ENCODE results near the gene DUSP28. TPM values are rescaled to one million over a fixed set of nuclear protein-coding genes. Genes with fewer than 3 reads are reported as not detected.
"Not testable (repeated sequence)": the region's sequence is repeated elsewhere in the genome, so short reads cannot be mapped to it uniquely, and the experiment has no call there.

The DUSP28 gene
- total RNA-seq, 1 donor from 2014 or later, result 4.9 TPM

DNA sequence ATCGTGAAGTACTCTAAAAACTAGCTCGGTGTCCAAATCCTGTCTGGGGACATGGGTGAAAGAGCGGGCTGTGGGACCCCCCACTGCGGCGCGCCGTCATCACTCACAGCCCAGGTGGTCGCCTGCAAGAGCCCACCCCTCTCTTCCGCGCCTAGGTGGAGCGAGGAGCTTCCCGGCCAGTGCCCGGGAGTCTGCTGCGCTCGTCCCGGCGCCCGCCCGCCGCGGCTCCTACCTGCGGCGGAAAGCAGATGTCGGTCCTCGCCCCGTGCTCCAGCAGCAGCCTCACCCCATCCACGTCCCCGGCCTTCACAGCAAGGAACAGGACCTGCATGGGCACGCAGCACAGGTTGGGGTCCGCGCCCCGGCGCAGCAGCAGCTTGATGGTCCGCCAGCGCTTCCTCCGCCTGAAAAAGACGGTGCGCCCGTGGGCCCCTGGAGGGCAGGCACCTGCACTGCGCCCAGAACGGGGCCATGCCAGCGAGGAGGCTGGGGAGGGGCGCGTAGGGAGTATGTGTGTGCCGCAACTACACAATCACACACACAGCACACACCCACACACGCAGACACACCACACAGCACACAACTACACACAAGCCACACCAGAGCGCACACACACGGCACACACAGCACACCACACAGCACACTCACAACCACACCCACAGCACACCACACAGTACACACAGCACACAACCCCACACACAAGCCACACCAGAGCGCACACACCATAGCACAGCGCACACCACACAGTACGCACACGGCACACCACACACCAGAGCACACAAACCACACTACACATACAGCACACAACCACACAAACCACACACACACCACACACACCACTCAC is 39.8 kb upstream of the DUSP28 start:
- Mint-ChIP-seq H3K4me1 (ENCODE audit: low read depth) (no peaks in the 10 kb centered on the region), H3K36me3 (ENCODE audit: insufficient read depth) (peaks cover 44% of the 10 kb centered on the region), H3K27ac (no peak overlapping the region), H3K9me3 (ENCODE audit: low read depth) (peaks cover 20% of the 10 kb centered on the region), H3K27me3 (peaks cover 11% of the 10 kb centered on the region), H3K4me3 (ENCODE audit: low read depth) (no peak overlapping the region)
- TF ChIP-seq, protein P1, sequence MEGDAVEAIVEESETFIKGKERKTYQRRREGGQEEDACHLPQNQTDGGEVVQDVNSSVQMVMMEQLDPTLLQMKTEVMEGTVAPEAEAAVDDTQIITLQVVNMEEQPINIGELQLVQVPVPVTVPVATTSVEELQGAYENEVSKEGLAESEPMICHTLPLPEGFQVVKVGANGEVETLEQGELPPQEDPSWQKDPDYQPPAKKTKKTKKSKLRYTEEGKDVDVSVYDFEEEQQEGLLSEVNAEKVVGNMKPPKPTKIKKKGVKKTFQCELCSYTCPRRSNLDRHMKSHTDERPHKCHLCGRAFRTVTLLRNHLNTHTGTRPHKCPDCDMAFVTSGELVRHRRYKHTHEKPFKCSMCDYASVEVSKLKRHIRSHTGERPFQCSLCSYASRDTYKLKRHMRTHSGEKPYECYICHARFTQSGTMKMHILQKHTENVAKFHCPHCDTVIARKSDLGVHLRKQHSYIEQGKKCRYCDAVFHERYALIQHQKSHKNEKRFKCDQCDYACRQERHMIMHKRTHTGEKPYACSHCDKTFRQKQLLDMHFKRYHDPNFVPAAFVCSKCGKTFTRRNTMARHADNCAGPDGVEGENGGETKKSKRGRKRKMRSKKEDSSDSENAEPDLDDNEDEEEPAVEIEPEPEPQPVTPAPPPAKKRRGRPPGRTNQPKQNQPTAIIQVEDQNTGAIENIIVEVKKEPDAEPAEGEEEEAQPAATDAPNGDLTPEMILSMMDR (IDR thresholded peaks at IDR 0.05; ENCODE audit: unreplicated experiment), result no peak
- DNase-seq (ENCODE audit: low spot score, unreplicated experiment), result no peak

DNA sequence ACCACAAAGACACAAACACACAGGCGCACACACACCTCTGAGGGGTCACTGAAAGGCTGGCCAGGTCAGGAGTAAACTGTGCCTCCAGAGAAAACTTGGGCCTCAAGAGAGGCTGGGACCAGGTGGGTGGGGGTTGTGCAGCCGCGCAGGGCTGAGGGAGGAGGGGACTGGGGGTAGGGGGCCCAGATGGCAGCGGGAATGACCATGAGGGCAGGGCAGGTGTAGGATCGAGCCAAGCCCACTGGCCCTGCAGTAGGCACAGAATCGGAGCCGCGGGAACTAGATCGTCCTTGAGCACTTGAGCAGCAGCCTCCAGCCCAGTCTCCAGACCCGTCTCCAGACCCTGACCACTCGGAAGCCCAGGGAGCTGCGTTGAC is 39.2 kb upstream of the DUSP28 start:
- DNase-seq (ENCODE audit: low spot score, unreplicated experiment), result no peak
- Mint-ChIP-seq H3K4me3 (ENCODE audit: low read depth) (no peak overlapping the region), H3K9me3 (ENCODE audit: low read depth) (peaks cover 24% of the 10 kb centered on the region), H3K4me1 (ENCODE audit: low read depth) (no peaks in the 10 kb centered on the region), H3K27ac (no peak overlapping the region), H3K27me3 (peaks cover 11% of the 10 kb centered on the region), H3K36me3 (ENCODE audit: insufficient read depth) (peaks cover 48% of the 10 kb centered on the region)
- TF ChIP-seq, protein P1 (IDR thresholded peaks at IDR 0.05; ENCODE audit: unreplicated experiment), result no peak

DNA sequence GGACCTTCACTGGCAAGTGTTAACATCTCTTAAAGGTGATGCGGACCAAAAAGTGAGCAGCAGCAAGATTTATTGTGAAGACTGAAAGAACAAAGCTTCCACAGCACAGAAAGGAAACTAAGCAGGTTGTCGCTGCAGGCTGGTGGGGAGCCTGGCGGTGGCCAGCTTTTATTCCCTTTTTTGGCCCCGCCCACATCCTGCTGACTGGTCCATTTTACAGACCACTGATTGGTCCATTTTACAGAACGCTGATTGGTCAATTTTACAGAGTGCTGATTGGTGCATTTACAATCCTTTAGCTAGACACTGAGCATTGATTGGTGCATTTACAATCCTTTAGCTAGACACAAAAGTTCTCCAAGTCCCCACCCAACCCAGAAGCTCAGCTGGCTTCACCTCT is 38.3 kb upstream of the DUSP28 start:
- H3K9me3 Mint-ChIP-seq (ENCODE audit: low read depth), result peaks cover 29% of the 10 kb centered on the region
- not testable (repeated sequence) for DNase-seq (ENCODE audit: low spot score, unreplicated experiment); H3K4me3 Mint-ChIP-seq (ENCODE audit: low read depth); H3K27ac Mint-ChIP-seq; H3K4me1 Mint-ChIP-seq (ENCODE audit: low read depth)
- H3K36me3 Mint-ChIP-seq (ENCODE audit: insufficient read depth), result peaks cover 54% of the 10 kb centered on the region
- peaks cover 11% of the 10 kb centered on the region for H3K27me3 Mint-ChIP-seq

DNA sequence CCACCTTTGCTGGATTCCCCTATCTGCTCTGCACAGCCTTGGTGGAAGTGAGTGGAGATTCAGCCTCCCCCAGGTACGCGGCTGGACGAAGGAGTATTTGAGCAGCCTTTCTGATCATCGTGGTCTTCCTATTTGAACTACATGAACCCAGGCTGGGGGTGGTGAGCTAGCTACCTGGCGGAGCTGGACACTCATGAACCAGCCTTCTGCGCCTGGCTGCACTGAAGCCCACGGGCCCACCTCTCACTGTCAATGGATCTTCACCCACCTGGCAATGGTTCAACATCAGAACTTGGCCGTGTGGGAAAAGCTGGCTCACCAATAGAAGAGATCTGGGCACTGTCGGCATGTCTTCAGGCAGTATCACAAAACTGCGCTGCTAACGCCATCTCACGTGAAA is 37.8 kb upstream of the DUSP28 start:
- no peak overlapping the region for H3K27ac Mint-ChIP-seq
- no peaks in the 10 kb centered on the region for H3K4me1 Mint-ChIP-seq (ENCODE audit: low read depth)
- H3K27me3 Mint-ChIP-seq, result peaks cover 11% of the 10 kb centered on the region
- H3K36me3 Mint-ChIP-seq (ENCODE audit: insufficient read depth), result peaks cover 59% of the 10 kb centered on the region
- peaks cover 35% of the 10 kb centered on the region for H3K9me3 Mint-ChIP-seq (ENCODE audit: low read depth)
- H3K4me3 Mint-ChIP-seq (ENCODE audit: low read depth), result no peak overlapping the region
- TF ChIP-seq, protein P1 (IDR thresholded peaks at IDR 0.05; ENCODE audit: unreplicated experiment), result no peak
- DNase-seq (ENCODE audit: low spot score, unreplicated experiment), result no peak

DNA sequence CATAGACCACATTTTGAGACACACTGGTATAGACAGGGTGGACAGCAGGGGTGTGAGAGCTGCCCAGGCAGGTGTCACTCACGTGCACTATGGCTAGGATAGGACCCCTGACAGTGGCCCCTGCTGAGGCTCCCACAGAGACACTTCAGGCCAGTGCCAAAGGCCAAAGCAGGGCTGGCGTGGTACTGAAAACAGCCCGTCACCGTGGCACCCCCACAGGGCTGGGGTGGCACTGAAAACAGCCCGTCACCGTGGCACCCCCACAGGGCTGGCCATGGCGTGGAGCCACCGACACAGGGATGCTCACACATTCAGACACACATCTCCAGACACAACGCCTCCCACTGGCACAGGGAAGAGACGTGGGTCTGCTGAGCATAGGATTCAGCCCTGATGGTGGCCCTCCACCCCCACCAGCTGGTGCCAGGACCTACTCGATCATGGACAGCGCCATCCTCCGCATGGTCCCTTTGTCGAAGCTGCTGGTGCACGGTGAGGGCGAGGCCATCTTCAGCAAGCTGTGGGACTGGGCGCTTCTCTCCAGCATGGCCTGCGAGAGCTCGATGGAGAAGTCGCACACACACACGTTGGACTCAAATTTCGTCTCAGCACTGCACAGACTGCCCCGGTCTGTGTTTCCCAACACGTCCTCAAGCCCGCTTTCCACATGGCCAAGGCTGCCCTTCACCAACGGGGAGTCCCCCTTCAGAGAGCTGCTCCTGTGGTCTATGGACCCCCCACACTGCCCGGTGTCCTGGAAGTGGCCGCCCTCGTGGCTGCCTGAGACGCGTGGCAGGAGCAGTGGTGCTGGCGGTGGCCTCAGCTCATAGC is 36.5 kb upstream of the DUSP28 start:
- Mint-ChIP-seq H3K27ac (no peak overlapping the region), H3K4me1 (ENCODE audit: low read depth) (no peaks in the 10 kb centered on the region), H3K36me3 (ENCODE audit: insufficient read depth) (peaks cover 64% of the 10 kb centered on the region), H3K27me3 (peaks cover 11% of the 10 kb centered on the region), H3K9me3 (ENCODE audit: low read depth) (peaks cover 38% of the 10 kb centered on the region), H3K4me3 (ENCODE audit: low read depth) (no peak overlapping the region)
- TF ChIP-seq, protein P1 (IDR thresholded peaks at IDR 0.05; ENCODE audit: unreplicated experiment), result no peak
- no peak for DNase-seq (ENCODE audit: low spot score, unreplicated experiment)

Measured in progenitor cell of endocrine pancreas (in vitro differentiated cells).